CD4-positive, alpha-beta T cell treated with Interleukin-17A for 4 hours (primary cell): ENCODE results near the gene ADGRB2.

Source experiments
- DNase-seq: peaks from one replicate; pipeline ENCODE4 v3.0.0-alpha.2; 2020; ENCODE audit warnings: mixed read lengths

Gene ADGRB2

GRCh38 chr1:31793586-31794285, 29.6 kb upstream of the ADGRB2 start:
- no peak for DNase-seq

GRCh38 chr1:31793086-31793485, 28.9 kb upstream of the ADGRB2 start:
- DNase-seq: no peak

- DNase-seq: no peak
Measured at GRCh38 chr1:31792541-31792940, 28.4 kb upstream of the ADGRB2 start.

- DNase-seq: no peak
Measured at GRCh38 chr1:31792116-31792515, 28.0 kb upstream of the ADGRB2 start.

- no peak for DNase-seq
Measured at GRCh38 chr1:31791131-31791858, 27.2 kb upstream of the ADGRB2 start.

- DNase-seq: no peak
Measured at GRCh38 chr1:31790641-31791091, 26.5 kb upstream of the ADGRB2 start.

GRCh38 chr1:31790140-31790539, 26.0 kb upstream of the ADGRB2 start:
- DNase-seq: no peak

DNA sequence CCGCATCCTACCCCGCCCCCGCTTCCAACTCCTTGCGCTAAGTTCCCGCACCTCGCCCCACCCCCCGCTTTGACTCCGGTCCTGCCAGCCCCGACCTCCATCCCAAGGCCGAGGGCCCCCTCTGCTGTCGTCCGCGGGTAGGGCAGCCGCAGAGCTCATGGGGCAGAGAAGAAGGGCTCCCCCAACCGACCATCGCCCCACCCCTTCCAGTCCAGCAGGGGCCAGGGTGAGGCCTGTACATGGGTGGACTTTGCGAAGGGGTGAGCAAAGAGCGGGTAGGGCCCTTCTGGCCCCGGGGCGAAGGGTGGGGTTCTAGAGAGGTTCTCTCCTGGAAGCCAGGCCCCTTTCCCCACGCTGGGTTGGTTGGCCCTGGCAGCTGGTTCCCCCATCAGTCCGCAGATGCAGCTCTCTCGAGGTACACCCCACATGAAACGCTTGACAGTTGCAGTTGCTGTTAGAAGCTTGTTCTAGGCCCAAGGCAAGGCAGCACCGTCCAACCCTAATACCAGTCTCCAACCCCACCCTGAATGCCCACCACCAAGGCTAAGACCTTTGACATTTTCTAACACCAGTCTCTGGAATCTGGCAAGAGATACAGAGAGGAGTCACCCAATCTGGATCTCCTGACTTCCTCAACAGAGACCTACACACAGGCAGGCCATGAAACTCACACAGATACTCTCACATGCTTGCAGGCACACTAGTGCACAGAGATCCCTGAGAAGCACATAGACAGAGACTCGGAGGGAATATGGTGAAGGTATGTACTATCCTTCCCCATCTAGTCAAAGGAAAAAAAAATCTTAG, 25.3 kb upstream of the ADGRB2 start:
- DNase-seq: peak; percentile 97

GRCh38 chr1:31788825-31789256, 24.7 kb upstream of the ADGRB2 start:
- DNase-seq: no peak

DNA sequence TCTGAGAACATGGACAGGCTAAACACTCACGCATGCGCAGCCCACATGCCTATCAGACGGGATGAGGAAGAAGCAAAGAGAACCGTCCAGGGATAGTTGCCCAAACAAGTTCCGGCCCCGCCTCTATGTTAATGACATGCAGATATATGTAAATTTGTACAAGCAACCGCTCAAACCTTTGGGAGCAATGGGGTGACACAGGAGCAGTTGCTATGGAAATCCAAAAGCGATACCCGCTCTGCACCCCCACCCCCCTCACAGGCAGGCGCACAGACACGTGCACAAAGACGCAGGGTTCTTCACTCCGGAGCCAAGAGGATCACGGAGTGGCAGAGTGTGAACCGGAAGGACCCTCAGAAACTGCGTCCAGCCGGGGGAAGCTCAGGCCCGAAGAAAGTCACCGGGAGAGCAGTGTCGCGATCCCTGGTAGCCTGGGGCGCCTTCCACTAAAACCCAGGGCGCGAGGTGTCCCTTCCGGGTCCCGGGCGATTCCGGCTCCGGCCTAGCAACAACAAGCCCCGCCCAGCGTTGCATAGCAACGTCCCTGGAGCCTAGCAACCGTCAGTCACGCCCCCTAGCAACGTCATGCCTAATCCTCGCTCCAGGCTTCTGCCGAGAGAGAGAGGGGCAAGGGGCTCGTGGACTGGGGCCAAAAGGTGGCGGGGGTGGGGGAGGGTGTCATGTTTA, 24.1 kb upstream of the ADGRB2 start:
- DNase-seq: peak; percentile 93

- DNase-seq: no peak
Measured at GRCh38 chr1:31787786-31788137, 23.6 kb upstream of the ADGRB2 start.

- DNase-seq: no peak
Measured at GRCh38 chr1:31787261-31787660, 23.1 kb upstream of the ADGRB2 start.

DNA sequence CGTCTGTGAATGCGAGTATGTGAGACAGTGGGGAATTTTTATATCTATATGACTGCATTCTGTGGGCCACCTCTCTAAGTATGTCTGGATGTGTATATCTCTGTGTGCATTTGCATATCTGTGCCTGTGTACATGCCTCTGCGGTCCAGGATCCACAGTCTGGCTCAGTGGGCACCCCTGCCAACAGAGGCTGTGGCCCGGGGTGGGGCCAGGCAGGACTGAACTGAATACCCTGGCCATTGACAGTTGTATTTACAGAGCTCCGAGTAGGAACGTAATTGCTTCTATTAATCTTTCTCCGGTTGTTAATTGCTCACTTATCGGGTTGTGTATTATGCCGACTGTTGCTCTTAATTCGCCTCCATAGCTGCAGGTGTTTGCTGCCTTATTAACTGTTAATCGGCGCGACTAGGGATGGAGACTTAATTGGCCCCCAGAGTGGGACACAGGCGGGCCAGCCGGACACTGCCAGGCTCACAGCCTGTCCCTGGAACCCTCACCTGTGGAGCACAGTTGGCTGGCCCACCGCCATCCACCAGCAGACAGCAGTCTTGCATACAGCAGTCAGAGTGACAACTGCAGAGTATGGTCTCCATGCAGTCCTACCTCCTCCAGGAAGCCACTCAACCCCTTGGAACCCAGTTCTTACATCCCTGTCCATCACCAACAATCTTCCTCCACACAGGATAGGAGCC, 22.4 kb upstream of the ADGRB2 start:
- DNase-seq: no peak

GRCh38 chr1:31785947-31786290, 21.8 kb upstream of the ADGRB2 start:
- peak; percentile 0 for DNase-seq

- DNase-seq: peak; percentile 1
Measured at GRCh38 chr1:31785020-31785946, 21.1 kb upstream of the ADGRB2 start.

DNA sequence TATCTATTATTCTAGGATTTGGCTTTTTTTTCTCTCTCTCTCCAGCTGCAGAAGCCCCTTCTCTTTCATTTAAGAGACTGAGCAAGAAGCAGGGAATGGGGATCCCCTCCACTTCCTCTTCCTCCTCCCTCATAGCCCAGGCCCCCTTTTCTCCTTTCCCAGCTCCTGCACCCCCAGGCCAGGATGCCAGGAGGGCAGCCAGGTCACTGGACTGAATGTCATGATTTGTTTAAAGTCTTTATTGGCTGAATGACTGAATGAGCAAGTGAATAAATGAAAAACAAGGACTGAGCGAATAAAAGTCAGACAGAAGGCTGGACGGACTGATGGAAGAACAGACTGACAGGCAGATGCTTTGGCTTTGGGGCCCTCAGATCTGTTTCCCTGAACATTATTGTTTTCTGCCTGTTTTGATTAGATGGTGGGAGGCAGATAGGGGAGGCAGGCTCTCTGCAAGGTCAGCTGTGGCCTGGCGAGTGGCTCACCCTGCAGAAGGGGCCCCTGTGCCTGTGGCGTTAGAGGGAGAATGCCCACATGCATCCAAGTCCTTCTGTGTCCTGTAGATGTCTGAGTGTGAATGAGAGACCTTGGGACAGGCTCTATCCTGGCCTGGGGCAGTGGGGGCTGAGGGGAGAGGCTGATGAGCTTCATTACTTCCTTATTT, 20.3 kb upstream of the ADGRB2 start:
- peak; percentile 0 for DNase-seq

GRCh38 chr1:31783846-31784245, 19.7 kb upstream of the ADGRB2 start:
- no peak for DNase-seq

DNA sequence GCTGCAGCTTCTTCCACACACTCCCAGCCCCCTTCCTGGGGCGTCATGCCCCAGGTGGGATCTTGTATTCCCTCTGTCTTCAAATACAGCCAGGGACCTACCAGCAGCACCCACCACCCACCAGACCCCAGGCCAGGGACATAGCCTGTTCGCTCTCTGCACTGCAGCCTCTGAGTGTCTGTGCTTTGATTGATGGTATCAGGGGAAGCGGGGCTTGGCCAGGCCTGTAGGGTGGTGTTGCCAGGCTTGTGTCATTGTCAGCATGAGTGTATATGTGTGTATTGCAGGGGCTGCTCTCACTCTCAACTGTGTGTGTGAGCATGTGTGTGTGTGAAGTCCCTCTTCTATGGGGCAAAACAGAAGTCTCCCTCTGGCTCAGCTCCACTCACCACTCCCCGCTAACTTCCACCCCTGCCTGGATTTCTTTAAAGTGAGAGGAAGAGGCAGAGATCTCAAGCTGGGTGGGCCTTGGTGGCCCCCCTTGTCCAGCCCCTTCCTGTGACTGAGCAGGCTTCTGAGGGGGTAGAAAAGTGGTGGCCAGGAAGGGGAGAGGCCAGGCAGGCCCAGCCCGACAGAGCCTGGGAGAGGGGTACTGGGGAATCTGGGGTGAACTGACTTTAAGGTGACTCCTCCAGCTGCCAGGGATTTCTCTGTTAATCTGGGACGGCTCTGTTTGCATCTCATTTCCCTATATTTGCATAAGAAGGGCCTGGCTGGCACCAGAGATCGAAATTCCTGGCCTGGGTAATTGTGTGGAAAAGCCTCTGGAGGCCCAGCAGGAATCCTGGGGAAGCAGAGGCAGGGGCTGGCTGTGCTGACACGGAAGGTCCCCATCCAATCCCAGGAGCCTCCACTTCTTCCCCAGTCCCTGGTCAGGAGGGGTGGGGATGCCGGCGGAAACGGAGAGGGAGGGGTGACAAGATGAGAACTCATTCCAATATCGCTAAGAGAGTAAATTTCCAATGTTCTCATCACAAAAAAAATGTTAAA, 18.6 kb upstream of the ADGRB2 start:
- no peak for DNase-seq

GRCh38 chr1:31781756-31782371, 17.7 kb upstream of the ADGRB2 start:
- DNase-seq: no peak
